ENCODE measurements around the gene ZNF444.

Gene ZNF444

DNA sequence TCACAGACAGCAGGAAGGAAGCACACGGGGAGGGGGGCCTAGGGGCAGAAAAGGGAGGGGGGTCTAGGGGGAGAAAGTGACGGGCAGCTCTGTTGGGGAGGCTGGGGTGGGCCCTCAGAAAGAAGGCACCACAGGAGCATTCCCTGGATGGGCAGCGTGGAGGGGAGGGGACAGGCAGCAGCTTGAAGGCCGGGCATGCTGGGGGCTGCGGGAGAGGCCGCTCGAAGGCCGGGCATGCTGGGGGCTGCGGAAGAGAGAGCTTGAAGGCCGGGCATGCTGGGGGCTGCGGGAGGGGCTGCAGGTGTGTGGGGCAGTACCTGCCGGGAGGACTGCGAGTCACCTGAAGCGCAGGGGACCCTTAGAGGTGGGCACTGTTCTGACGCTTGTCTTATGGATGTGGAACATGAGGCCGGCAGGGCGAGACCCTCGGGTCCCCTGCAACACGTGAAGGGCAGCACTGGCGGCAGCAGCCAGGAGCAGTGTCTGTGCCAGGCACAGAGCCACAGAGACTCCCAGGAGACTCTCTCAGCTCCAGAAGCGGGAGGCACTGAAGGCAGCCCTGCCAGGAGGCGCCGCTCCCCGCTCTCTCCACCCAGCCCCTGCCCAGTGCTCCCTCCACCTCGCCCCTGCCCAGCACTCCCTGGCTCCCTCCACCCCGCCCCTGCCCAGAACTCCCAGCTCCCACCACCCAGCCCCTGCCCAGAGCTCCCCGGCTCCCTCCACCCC, 33.3 kb upstream of the ZNF444 start:
- no peak for DNase-seq (ENCODE audit: low read depth)

DNA sequence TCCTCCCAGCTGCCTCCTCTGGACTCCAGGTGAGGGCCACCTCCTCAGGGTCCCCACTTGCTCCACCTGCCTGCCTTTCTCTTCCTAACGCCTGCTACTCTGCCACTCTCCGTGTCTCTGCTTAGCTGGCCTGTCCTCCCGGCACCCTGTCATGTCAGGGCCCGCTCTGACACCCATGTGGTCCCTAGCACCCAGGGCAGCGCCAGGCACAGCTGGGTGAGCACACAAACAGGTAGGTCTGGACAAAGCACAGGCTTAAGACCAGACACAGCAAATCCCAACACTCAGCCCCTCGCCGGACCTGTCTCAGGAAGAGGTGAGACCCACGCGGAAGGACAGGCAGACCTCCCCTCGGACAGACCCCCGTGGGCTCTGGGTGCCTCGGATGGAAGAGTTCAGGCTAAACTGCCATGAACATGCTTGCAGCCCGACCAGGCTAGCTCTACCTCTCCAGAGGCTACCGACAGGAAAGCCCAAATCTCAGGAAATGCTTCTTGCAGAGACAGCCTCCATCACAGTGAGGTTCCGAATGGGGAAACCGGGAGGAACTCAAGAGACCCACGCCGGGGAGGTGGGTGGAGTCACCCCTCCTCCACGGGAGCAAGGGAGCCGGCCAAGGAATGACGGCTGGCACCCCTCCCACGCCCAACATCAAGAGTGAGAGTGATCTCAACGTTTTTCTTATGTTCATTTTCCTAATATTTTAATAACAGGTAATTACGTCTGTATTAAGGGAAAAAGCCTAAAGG, 32.5 kb upstream of the ZNF444 start:
- DNase-seq (ENCODE audit: low read depth) = peak; percentile 48

DNA sequence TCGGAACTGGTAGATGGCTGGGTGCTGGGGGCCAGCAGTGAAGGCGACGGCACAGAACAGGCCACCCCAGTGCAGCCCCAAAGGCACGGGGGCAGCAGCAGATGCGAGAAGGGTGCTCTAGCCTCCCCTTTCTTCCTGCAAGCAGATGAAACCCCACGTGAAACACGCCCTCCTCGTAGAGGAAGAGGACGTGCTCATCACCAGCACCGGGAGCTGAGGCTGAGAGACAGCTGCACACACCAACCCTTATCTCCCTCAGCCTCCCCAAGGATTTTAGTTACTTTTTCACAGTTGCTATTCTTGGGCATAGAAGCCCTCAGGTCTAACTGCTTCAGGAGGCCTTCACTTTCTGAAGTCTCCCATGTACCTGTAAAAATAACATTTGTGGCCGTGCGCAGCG, 31.9 kb upstream of the ZNF444 start:
- DNase-seq (ENCODE audit: low read depth) = peak; percentile 50

DNA sequence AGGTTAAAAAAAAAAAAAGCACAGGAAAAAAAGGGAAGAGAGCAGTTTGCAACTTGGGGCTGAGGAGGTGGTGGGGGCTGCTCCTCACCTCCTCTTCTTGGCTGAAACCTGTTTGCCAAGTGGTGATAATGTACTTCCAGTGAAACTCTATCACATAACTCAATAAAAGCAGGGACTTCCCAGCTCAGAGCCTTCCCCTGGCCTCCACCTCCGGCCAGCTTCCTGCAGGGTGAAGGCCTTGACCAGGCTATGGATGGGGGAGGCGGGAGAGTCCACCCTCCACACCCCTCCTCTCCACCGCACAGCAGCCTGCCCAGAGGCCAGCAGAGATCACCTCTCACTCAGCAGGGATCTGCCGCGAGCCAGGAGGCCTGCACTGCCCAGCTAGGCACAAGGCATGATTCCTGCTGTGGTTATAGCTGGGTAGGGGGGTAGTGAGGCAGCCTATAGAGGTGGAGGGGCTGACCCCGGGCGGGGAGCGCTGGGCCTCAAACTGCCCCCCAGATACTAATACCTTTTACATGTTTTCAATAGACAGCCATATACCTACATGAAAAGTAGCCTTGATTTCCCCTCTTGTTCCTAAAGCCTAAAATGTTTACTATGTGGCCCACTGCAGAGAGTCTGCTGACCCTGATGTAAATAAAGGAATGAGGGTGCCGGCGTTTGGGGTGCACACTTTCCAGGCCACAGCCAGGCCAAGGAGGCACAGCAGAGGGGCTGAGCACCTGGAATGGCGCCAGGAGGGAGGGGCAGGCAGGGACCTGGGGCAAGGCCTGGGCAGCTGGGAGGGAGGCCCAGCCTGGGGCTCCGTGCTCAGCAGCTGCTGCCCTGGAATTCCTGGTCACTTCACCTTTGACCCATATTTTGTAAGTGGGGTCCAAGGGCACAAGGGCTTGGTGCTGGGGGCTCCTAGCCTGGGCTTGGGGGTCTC, 30.3 kb upstream of the ZNF444 start:
- peak; percentile 80 for DNase-seq (ENCODE audit: low read depth)

DNA sequence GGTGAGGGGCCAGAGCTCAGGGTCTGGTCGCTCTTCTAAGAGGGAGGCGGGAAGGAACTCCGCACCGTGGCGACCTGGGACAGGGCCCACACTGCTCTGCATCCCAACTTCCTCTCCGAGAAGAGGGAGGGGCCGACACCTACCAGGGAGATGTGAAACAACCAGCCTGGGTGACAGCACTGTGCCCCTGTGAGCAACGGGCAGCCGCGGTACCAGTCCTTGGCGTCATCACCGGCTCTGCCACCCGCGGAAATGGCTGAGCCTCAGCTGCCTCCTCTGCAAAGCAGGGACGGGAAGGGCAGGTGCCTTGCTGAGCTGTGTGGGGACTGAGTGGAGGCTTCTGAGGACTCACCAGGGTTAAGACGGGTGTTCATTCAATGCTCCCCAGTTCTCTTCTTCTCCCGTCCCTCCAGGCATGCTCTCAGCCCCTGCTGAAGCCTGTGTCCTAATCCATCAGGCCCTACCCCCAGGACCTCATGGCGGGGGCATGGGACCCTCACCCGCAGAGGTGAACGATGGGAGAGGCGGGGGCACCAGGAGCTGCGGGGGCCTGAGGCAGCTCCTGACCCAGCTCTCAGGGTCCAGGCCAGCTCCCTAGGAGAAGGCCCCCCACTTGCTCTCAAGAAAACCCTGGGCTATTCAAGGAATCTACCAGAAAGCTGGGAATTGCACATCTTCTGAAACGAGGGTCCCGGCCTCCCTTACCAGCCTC, 29.3 kb upstream of the ZNF444 start:
- DNase-seq (ENCODE audit: low read depth) = no peak

DNA sequence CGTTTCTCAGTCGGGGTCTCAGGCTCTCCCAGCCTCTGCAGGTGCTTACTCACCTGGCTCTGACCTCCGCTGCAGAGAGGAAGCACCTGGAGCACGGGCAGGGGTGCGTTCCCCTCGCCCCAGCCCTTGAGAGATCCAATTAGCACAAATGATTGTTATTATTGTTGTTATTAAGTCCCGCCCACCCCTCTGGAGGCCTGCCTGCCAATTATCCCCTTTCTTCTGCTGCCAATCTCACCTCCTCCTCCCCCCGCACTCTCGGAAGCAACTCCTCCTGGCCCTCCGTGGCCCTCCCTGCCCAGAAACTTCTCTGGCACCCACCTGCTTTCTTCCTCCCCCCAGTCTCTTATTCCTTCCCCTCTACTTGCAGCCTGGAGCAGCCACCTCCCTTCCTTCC, 28.8 kb upstream of the ZNF444 start:
- no peak for DNase-seq (ENCODE audit: low read depth)

DNA sequence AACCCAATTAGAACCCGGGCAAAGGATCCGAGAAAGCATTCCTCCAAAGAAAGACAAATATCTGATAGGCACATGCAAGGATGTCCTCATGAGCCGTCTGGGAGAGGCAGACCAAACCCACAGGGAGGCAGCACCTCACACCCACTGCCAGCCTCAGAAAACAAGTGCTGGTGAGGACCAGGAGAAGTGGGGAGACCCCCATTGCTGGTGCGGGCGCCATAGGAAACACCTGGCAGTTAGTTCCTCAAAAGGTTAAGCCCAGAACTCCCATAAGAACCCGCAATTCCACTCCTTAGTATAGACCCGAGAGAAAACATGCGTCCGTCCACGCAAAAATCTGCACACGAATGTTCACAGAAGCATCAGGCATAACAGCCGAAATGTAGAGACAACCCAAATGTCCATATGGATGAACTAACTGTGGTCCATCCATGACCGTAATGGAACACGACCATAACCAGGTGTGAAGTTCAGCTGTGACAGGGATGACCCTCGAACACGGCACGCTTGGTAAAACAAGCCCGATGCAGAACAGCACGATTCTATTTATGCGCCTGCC, 27.9 kb upstream of the ZNF444 start:
- no peak for DNase-seq (ENCODE audit: low read depth)

DNA sequence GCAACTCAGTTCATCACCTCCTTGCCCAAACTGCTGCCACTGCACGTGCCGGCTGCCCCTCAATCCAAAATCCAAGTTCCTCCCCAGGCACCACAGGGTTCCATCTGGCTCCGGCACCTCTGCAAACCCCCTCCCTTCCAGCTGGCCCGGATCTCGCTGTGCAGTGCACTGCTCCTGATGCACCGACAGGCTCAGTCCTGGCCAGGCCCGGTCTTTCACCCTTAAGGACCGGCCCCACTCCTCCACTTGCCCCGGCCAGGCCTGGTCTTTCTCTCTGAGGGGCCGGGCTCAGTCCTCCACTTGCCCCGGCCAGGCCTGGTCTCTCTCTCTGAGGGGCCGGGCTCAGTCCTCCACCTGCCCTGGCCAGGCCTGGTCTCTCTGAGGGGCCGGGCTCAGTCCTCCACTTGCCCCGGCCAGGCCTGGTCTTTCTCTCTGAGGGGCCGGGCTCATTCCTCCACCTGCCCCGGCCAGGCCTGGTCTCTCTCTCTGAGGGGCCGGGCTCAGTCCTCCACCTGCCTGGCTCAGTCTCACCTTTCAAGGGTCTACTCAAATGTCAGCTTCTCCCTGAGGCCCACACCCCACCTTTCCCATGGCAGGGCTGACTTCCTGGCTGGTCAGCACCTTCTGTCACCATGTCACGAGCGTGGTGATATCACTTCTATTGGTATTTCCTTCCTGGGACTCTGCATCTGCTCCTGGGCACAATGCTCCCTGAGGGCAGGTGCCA, 26.9 kb upstream of the ZNF444 start:
- no peak for DNase-seq (ENCODE audit: low read depth)

DNA sequence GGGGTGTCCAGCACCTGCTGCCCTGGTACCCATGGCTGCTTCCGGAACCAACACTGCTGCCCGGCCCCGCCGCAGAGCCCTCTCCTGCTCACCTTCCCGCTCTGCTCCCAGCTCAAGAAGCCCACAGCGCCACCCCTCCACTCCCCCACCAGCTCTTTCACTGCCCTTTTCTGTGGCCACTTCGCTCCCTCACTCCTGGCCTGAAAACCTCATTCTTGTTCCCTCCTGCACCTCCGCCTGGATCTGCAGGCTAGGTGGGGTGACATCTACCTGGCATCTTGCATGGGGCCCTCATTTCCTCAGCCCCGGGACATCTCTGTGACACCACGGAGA, 26.3 kb upstream of the ZNF444 start:
- DNase-seq (ENCODE audit: low read depth) = no peak

DNA sequence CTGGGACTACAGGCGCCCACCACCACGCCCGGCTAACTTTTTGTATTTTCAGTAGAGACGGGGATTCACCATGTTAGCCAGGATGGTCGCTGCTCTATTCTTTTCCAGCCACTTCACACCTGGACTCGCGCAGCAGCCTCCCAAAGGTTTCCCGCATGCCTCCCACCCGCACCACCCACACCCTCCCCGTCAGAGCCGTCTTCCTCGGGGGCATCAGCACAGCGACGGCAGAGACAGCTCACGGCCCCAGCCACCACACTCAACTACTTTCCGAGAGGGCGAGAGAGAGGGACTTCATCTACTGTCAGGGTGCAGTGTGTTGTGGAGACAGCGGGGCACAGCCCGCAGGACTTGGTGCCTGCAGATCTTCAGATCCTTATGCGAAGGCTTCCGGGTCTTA, 25.6 kb upstream of the ZNF444 start:
- no peak for DNase-seq (ENCODE audit: low read depth)

DNA sequence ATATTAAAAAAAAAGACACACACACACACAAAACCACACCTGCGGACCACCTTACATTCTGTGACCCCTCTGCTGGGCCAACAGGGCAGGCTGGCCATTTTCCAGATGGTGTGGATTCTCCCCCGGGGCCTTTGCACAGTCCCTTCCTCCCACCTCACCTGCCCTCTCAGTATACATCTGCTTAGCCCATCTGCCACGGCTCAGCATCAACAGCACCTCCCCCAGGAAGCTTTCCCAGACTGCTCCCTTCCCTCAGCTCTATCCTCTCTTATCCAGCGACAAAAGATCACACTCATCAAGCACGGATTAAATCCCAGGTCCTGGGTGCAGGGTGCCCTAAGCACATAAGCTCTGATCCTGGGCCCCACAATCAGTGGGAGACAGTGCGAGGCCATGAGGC, 24.5 kb upstream of the ZNF444 start:
- no peak for DNase-seq (ENCODE audit: low read depth)

DNA sequence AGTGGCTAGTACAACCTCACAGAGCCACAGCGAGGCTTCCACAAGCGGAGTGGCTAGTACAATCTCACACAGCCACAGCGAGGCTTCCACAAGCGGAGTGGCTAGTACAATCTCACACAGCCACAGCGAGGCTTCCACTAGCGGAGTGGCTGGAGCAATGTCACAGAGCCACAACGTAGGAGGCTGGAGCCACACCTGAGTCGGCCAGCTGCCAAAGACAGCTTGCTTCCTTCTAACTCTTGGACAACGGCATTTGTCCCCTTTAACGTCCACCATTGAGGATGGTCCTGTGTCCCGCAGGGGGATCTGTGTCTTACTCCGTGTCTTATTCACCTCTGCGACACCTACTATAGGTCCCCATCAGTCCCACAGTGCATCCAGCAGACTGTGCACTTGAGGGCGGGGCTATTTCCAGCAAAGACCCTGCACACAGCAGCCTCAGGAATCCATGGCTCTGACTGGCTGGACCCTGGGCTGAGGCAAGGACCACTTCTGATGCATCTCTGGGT, 23.7 kb upstream of the ZNF444 start:
- no peak for DNase-seq (ENCODE audit: low read depth)

DNA sequence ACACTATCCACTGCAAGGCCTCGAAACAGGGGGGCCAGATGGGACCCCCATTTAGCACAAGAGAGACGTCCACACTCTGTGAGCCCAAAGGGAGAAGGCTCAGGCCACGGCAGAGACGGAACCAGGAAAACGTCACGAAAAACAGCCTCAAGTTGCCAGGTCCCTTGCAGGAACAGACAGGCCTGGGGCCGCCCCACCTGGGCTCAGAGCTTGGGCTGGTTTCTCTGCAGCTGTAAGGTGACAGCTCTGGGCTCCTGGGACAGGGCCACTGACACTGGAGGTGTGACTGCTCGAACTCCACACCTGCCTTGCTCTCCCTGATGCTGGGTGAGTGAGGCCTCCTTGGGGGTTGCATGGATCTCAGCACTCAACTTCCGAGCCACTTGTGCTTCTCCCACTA, 23.2 kb upstream of the ZNF444 start:
- DNase-seq (ENCODE audit: low read depth) = no peak

DNA sequence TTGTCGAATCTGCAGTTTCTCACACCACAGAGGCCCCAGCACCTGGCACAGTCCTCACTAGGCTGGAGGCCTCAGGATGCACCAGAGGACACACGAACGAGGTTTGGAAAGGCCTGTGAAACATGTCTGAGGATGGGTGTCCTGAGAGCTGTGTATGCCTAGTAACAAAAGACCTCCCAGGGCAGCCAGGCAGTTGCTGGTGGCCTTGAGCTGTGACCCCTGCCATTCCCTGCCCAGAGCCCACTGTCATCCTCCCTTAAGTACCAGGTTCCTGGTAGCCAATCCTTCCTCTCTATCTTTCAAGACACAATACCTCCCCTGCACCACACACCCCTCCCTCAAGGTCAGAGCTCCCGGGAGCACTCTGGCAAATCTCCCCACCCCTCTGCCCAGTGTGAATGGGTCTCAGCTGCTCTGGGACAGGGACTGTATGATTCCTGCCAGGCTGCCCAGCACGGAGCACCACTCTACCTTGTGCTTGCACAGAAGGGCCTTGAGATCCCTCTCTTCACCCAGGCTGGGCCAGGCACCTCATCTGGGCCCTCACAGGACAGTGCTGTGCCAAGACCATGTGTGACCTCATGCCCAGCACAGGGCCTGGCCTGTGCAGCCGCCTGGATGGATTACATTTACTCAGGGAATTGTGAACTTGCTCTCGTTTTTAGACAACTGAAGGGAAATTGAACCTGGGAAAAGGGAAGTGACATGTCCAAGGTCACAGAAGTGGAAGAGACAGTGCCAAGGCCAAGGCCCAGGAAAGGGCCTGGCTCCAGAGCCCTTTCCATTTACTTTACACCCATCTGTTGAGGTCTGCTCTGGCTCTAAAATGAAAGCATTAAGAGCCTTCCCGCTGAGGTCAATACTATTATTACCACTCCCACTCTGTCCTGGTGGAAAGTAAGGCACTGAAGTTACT, 22.2 kb upstream of the ZNF444 start:
- DNase-seq (ENCODE audit: low read depth) = no peak

DNA sequence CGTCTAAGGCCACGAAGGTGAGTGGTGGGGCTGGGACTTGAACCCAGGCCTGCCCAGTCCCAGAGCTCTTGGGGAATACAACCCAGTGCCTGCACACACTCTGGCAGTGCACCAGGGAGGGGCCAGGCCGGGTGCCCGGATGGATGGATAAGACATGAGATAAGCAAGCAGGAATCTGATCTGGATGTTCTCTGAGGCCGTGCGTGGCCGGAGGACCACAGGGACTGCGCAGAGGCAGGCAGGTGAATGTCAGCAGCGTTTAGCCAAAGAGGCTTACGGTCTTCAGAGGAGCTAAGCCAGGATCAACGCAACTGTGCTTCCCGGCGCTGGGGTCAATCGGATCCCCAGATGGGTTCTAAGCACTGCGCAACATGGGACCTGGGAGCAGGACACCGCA, 21.5 kb upstream of the ZNF444 start:
- DNase-seq (ENCODE audit: low read depth) = peak; percentile 80

DNA sequence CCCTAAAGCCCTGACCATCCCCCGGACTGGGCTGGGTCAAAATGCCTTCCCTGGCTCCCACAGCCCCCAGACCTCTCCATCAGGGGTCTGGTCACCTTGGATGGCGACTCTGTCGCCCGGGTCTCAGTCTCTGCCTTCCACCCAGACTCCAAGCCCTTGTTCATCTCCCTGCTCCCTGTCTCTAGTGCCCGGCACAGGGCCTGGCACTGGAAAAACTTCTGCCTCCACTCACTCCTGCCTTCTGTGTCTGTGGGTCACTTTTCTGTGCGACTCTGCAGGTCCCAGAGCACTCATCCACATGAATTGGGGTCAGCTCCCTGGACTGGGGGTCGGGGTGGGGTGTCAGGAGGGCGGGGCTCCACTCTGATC, 21.1 kb upstream of the ZNF444 start:
- no peak for DNase-seq (ENCODE audit: low read depth)

DNA sequence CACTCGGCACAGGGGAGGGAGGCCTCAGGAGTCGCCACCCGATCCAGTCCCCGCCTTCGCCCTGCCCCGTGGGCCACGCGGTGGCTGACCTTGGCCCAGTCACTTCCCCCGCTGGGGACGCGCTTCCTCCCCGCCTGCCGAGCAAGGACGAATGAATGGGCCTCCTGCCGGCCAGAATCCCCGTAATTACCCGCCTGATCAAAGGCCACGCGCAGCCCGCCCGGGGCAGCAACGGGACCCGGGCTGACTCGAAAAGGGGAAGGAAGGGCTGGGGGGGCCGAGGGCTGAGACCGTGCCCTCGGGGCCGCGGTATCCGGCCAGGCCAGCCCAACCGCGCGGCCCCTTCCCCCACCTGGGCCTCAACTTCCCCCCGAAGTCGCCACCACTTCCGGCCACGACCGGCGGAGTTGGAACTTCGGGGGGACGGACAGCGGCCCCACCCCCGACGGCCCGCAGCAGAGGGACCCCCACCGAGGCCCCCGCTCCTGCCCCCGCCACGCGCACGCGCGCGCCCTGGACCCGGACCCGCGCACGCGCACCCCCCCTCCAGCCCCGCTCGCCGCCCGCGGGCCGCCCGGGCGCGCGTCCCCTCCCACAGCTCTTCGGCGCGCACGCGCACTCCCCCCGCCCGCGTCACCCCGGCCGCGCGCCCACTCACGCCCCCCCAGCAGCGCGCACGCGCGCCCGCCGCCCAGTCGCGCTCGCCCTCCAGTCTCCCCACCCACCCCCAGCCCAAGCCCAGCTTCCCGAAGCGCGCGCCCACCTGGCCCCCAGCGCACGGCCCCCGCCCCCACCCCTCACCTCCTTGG, 20.5 kb upstream of the ZNF444 start:
- peak; percentile 60 for DNase-seq (ENCODE audit: low read depth)

DNA sequence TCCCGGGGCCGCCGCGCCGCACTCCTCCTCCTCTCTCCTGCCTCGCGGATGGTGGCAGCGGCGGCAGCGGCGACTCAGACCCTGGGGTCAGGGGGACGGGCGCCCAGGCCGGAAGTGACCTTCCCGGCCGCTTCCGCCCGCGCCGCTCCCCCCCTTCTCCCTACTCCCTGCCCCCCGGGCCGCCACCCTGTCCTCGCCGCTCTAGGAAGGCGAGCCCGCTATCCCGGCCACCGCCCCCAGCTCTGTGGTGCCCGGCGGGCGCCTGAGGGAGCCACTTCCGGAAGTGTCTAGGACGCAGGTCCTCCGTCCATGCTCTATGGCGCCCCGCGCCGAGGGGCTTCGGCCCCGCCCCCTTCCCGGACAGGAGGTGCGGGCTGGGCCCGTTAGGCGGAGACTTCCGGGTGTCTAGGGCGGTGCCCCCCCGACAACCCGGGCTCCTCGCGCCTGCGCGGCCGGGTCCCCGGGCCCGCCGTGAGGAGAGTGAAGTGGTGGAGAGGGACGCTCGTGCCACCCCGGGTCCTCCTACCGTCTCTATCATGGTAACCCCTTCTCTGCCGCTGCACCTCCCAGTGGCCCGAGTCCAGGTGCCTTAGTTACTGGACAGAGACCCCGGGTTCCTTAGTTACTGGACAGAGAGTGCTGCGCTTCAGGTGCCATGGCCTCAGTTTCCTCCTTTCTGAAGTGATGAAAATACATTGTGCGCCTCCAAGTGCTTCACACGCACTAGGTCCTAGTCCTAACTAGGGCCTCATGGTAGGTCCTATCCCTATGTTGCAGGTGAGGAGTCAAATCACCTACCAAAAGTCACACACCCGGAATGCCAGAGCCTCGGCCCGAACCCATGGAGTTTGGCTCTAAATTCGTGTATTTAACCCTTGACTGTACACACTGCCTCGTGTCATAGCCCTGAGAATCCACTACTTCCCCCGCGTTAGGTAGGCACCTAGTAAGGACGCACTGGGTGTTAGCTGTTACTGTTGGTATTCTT, 19.6 kb upstream of the ZNF444 start, which contains the start of gene ZNF787:
Gene ZNF787 (minus strand): TSS at position 116 of the 988 bp plus-strand sequence. CDS start 18,078 bp downstream, outside the sequence.
- peak; percentile 95 for DNase-seq (ENCODE audit: low read depth)
